ENCODE measurements around the gene DDX27. TPM values are rescaled to one million over a fixed set of nuclear protein-coding genes. Genes with fewer than 3 reads are reported as not detected.

DDX27 gene
- total RNA-seq, 2 donors from 2014 or later: 32.9 to 35.0 TPM

DNA sequence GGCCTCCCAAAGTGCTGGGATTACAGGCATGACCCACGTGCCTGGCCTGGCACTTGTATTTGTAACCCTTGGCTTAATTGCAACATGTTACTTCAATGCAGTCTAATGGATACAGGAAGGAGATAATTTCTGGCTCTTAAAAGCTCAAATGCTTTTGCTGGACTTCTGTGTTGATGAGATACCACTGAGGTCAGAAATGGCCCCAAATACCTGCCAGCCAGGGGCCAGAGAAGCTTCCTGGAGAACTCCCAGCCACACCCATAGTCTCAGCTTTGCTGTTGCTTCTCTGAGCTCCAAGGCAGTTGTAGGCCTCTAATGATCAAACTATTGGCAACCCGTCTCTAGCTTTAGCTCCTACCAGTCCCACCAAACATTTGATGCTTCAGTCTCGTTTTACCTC, 72.8 kb downstream of the DDX27 start:
- no peak overlapping the region for H3K27ac ChIP-seq

GRCh38 chr20:49293122-49293521, 73.9 kb downstream of the DDX27 start:
- H3K27me3 ChIP-seq (replicated peaks; ENCODE audit: insufficient read depth): no peaks in the 10 kb centered on the region
- DNase-seq (ENCODE audit: low spot score): no peak
- no peaks in the 10 kb centered on the region for H3K9me3 ChIP-seq
- TF ChIP-seq POLR2A (IDR thresholded peaks at IDR 0.05) (no peak), POLR2AphosphoS5 (IDR thresholded peaks at IDR 0.05) (no peak)
- TF ChIP-seq, protein P1, sequence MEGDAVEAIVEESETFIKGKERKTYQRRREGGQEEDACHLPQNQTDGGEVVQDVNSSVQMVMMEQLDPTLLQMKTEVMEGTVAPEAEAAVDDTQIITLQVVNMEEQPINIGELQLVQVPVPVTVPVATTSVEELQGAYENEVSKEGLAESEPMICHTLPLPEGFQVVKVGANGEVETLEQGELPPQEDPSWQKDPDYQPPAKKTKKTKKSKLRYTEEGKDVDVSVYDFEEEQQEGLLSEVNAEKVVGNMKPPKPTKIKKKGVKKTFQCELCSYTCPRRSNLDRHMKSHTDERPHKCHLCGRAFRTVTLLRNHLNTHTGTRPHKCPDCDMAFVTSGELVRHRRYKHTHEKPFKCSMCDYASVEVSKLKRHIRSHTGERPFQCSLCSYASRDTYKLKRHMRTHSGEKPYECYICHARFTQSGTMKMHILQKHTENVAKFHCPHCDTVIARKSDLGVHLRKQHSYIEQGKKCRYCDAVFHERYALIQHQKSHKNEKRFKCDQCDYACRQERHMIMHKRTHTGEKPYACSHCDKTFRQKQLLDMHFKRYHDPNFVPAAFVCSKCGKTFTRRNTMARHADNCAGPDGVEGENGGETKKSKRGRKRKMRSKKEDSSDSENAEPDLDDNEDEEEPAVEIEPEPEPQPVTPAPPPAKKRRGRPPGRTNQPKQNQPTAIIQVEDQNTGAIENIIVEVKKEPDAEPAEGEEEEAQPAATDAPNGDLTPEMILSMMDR (IDR thresholded peaks at IDR 0.05): no peak
- 81% methylated on average over 6 of the region's 6 CpGs for WGBS
- H3K36me3 ChIP-seq: peaks cover 0 to 10% of the 10 kb centered on the region in 2 donors
- H3K4me1 ChIP-seq (replicated peaks): no peaks in the 10 kb centered on the region
- intact Hi-C loops (cut with DNase I): no loop called here
- no peak overlapping the region for H3K27ac ChIP-seq
- H3K4me3 ChIP-seq: no peak overlapping the region

More for the DNA sequence above, 72.8 kb downstream of the DDX27 start:
- Histone ChIP-seq H3K36me3 (peaks cover 0 to 10% of the 10 kb centered on the region in 2 donors), H3K27me3 (replicated peaks; ENCODE audit: insufficient read depth) (no peaks in the 10 kb centered on the region), H3K4me1 (replicated peaks) (no peaks in the 10 kb centered on the region), H3K9me3 (no peaks in the 10 kb centered on the region), H3K4me3 (no peak overlapping the region)
- no peak for DNase-seq (ENCODE audit: low spot score)
- intact Hi-C loops (cut with DNase I): no loop called here
- WGBS: 56% methylated on average over 3 of the region's 3 CpGs
- TF ChIP-seq, protein P1 (IDR thresholded peaks at IDR 0.05): no peak
- no peak for TF ChIP-seq POLR2AphosphoS5 (IDR thresholded peaks at IDR 0.05)
- no peak for TF ChIP-seq POLR2A (IDR thresholded peaks at IDR 0.05)

Small RNA genes within 50 kb of the gene (small RNA-seq; reads per million reads assigned to genes)
- gene SNORD12B (2,198 to 2,360 reads per million in 2 donors), gene SNORD12C (2,593 to 2,919 reads per million in 2 donors)

Other genes starting within 250 kb of the DDX27 start
- gene CSE1L, start 173.1 kb upstream of the DDX27 start, total RNA-seq: 10 to 100 TPM; 38.8 to 64.0 TPM
- 10 to 100 TPM; 73.2 to 94.7 TPM for gene STAU1, start 31.1 kb upstream of the DDX27 start, total RNA-seq
- gene ZNFX1, start 58.6 kb downstream of the DDX27 start, total RNA-seq: 10 to 100 TPM; 25.6 to 32.7 TPM

All from prostate gland (tissue), 2 donors.